Measurements from ENCODE around the gene CRNKL1. TPM values are rescaled to one million over a fixed set of nuclear protein-coding genes. Genes with fewer than 3 reads are reported as not detected.

CRNKL1 gene
- total and polyA plus RNA-seq, 11 donors: 11.4 to 21.5 (median 15.7) TPM

DNA sequence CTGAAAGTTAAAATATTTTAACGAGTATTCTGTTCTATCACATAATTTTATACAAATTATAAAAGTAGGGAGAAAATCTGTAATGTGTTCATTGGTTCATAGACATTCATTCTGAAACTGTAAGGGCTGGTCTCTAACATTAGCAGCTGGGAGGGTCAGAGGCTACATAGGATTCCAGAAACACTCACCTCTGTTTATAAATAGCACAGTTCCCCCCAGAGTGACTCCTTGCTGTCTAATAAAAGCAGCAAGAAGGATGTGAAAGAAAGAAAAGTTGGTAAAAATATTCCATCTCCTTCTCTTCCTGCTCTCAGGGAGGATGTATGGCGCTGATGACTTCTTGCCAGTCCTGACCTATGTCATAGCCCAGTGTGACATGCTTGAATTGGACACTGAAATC is 60.4 kb downstream of the CRNKL1 start:
- H3K36me3 ChIP-seq: peaks cover 0 to 67% (median 48%) of the 10 kb centered on the region in 9 donors
- 54 to 69% (median 60%) methylated on average over 2 of the region's 2 CpGs for WGBS, 4 donors
- H3K27me3 ChIP-seq: no peaks in the 10 kb centered on the region
- intact Hi-C loops (cut with DNase I): loop anchor here in 7 of 10 donors (2.0 to 10.0 kb wide), 9 partner anchors 15 to 300 kb away; no protein-coding TSS in a partner anchor
- ATAC-seq (no peak), DNase-seq (no peak)
- H3K27ac ChIP-seq: peak overlapping the region in 5 of 12 donors; percentile 9 to 84 (median 67)
- TF ChIP-seq POLR2A (IDR thresholded peaks at IDR 0.05): no peak
- TF ChIP-seq, protein P1, sequence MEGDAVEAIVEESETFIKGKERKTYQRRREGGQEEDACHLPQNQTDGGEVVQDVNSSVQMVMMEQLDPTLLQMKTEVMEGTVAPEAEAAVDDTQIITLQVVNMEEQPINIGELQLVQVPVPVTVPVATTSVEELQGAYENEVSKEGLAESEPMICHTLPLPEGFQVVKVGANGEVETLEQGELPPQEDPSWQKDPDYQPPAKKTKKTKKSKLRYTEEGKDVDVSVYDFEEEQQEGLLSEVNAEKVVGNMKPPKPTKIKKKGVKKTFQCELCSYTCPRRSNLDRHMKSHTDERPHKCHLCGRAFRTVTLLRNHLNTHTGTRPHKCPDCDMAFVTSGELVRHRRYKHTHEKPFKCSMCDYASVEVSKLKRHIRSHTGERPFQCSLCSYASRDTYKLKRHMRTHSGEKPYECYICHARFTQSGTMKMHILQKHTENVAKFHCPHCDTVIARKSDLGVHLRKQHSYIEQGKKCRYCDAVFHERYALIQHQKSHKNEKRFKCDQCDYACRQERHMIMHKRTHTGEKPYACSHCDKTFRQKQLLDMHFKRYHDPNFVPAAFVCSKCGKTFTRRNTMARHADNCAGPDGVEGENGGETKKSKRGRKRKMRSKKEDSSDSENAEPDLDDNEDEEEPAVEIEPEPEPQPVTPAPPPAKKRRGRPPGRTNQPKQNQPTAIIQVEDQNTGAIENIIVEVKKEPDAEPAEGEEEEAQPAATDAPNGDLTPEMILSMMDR (IDR thresholded peaks at IDR 0.05): no peak
- peaks cover 27 to 97% (median 87%) of the 10 kb centered on the region in 12 donors for H3K4me1 ChIP-seq
- H3K9me3 ChIP-seq: no peaks in the 10 kb centered on the region
- no peak overlapping the region for H3K4me3 ChIP-seq

DNA sequence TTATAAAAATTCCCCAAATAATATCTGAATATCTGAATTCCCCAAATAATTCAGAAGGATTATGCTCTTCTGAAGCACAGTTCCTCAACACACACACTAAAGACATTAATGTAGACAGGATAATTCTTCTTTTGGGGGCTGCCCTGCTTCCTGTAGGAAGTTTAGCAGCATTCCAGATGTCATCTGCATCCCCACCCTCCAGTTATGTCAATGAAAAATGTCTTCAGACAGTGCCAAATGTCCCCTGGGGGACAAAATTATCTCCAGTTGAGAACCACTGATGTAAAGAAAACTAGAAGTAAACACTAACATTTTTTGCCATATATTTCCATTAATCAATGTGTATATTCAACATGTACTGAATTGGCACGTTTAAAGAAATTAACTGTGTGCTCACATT is 61.0 kb downstream of the CRNKL1 start:
- no peaks in the 10 kb centered on the region for H3K27me3 ChIP-seq
- peak overlapping the region in 4 of 12 donors; percentile 1 to 73 (median 48) for H3K27ac ChIP-seq
- TF ChIP-seq, protein P1 (IDR thresholded peaks at IDR 0.05): no peak
- no peak for TF ChIP-seq POLR2A (IDR thresholded peaks at IDR 0.05)
- WGBS, 4 donors: 12 to 35% (median 21%) methylated on average over 1 of the region's 1 CpG
- H3K4me1 ChIP-seq: peaks cover 27 to 97% (median 87%) of the 10 kb centered on the region in 12 donors
- H3K4me3 ChIP-seq: no peak overlapping the region
- no peaks in the 10 kb centered on the region for H3K9me3 ChIP-seq
- peaks cover 0 to 66% (median 43%) of the 10 kb centered on the region in 9 donors for H3K36me3 ChIP-seq
- ATAC-seq (no peak), DNase-seq (no peak)
- intact Hi-C loops (cut with DNase I): loop anchor here in 7 of 10 donors (5.0 to 10.0 kb wide), 8 partner anchors 54 to 299 kb away; no protein-coding TSS in a partner anchor

DNA sequence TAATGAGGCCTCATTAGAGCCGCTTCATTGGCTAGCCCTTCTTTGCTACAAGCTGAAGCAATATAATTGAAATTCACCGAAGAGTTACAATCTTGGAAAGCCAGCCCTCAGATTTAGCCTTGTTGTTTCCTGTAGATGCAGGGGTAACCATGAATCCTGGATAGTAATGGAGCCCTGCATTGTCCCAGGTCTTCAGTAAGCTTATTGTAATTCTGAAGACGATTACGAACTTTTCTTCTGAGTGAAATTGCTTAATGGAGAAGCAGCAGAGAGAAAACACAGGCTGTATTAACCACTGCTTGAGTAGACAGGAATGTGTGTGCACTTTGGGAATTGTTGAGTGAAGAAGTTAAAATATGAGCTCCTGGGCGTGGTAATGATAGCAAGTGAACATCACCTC is 61.4 kb downstream of the CRNKL1 start:
- ATAC-seq: no peak
- peaks cover 0 to 64% (median 40%) of the 10 kb centered on the region in 9 donors for H3K36me3 ChIP-seq

DNA sequence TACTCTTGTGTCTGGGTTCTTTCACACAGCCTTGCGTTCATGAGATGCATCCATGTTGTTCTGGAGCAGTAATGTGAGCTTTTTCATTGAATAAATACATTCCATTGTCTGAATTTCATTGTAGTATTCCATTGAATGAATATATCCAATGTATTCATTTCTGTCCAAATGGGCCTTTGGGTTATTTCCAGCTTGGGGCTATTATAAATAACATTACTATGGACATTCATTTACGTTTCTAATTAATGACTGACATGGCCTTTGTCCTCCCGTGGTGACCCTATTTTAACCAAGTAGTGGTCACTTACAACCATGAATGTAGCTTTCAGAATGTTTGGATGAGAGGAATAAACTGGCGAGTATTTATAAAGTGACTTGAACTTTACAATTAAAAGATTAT is 65.2 kb downstream of the CRNKL1 start:
- no peaks in the 10 kb centered on the region for H3K27me3 ChIP-seq
- peak overlapping the region in 4 of 12 donors; percentile 20 to 75 (median 52) for H3K27ac ChIP-seq
- DNase-seq: no peak
- H3K4me3 ChIP-seq: no peak overlapping the region
- WGBS, 4 donors: 69 to 77% (median 73%) methylated on average over 4 of the region's 4 CpGs
- no peak for ATAC-seq
- H3K4me1 ChIP-seq: peaks cover 9 to 96% (median 87%) of the 10 kb centered on the region in 12 donors
- no peaks in the 10 kb centered on the region for H3K9me3 ChIP-seq
- TF ChIP-seq, protein P1 (IDR thresholded peaks at IDR 0.05): no peak
- no peak for TF ChIP-seq POLR2A (IDR thresholded peaks at IDR 0.05)
- H3K36me3 ChIP-seq: peaks cover 0 to 57% (median 26%) of the 10 kb centered on the region in 9 donors
- intact Hi-C loops (cut with DNase I): no loop called here

More for the DNA sequence above, 61.4 kb downstream of the CRNKL1 start:
- no peak for DNase-seq
- Histone ChIP-seq H3K4me1 (peaks cover 27 to 97% (median 89%) of the 10 kb centered on the region in 12 donors), H3K27me3 (no peaks in the 10 kb centered on the region), H3K9me3 (no peaks in the 10 kb centered on the region), H3K27ac (peak overlapping the region in 1 of 12 donors; percentile 67), H3K4me3 (no peak overlapping the region)
- no peak for TF ChIP-seq POLR2A (IDR thresholded peaks at IDR 0.05)
- TF ChIP-seq, protein P1 (IDR thresholded peaks at IDR 0.05): no peak
- WGBS, 4 donors: 71 to 77% (median 75%) methylated on average over 5 of the region's 5 CpGs
- intact Hi-C loops (cut with DNase I): loop anchor here in 7 of 10 donors (5.0 to 10.0 kb wide), 8 partner anchors 54 to 299 kb away; no protein-coding TSS in a partner anchor
